Fibroblast of gingiva (primary cell): Measurements from ENCODE around the gene MAGEB5.
"Not testable (repeated sequence)": the region's sequence is repeated elsewhere in the genome, so short reads cannot be mapped to it uniquely, and the experiment has no call there.

Experiments used
- DNase-seq: peaks from one replicate; pipeline ENCODE4 v3.0.0-alpha.2; 2011; ENCODE audit warnings: low read depth

MAGEB5 gene, protein sequence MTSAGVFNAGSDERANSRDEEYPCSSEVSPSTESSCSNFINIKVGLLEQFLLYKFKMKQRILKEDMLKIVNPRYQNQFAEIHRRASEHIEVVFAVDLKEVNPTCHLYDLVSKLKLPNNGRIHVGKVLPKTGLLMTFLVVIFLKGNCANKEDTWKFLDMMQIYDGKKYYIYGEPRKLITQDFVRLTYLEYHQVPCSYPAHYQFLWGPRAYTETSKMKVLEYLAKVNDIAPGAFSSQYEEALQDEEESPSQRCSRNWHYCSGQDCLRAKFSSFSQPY

DNA sequence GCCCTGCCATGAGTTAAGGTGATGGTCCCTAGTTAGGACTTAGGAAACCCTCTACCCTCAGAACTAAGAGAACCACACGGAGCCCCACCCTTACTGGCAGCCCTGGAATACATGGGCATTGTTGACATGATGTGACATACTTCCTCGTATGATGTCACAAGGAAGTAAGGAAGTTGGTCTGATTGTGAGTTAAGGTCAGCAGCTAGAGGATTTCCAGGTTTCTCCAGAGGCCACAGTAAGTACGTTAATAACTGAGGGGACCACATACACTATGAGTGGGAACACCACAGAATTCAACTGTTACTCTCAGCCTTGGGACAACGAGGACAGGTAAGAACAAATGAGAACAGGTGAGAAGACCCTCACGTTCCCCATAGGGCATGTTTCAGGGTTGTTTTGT is at the start of gene MAGEB5:
TSS of gene MAGEB5 (plus strand) at position 301 of the 400 bp plus-strand sequence. CDS start 1,133 bp downstream, outside the sequence.
- no peak for DNase-seq

DNA sequence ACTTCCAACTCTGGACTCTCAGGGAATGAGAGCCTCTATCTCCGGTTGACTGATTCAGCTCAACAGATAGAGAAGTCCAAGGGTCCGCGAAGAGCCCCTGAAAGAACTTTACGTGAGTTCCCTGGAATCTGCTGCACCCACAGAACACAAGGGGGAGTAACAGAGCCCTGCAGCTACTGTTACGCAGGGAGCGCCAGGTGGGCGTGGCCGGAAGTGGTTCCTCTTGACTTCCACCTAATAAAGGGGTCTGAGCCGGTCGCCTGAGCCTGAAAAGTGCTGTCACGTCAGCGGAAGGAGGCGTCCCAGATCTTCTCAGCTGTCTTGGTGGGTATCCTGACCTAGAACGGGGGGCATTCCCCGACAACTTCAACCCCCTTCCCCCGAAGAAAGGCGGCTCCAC is 23.8 kb upstream of the MAGEB5 start, which contains the start of gene MAGEB6:
TSS of gene MAGEB6 (plus strand) at position 237 of the 400 bp plus-strand sequence. CDS start 1,407 bp downstream, outside the sequence.
- no peak for DNase-seq

DNA sequence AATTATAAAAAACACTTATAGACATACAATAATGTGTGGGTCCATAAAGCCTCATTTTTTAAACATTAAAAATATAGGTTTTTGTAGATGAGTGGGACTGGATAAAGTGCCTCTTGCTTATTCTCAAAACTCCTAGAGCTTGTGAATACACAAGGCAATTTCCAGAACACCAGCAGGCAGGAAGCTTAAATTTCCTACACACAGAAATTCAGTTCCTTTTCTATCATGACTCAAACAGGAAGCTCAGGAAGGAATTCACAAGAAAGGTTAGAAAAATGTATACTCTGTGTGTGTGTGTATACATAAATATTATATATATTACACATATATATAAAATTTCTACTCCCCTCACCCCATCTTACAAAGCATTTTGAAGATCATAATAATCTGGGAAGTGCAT is 12.4 kb upstream of the MAGEB5 start:
- no peak for DNase-seq

DNA sequence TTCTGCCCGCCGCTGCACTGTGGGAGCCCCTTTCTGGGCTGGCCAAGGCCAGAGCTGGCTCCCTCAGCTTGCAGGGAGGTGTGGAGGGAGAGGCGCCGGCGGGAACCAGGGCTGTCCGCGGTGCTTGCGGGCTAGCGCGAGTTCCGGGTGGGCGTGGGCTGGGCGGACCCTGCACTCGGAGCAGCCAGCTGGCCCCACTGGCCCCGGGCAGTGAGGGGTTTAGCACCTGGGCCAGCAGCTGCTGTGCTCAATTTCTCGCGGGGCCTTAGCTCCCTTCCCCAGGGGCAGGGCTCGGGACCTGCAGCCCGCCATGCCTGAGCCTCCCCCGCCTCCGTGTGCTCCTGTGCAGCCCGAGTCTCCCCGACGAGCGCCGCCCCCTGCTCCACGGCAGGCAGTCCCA is 11.3 kb upstream of the MAGEB5 start:
- not testable (repeated sequence) for DNase-seq

DNA sequence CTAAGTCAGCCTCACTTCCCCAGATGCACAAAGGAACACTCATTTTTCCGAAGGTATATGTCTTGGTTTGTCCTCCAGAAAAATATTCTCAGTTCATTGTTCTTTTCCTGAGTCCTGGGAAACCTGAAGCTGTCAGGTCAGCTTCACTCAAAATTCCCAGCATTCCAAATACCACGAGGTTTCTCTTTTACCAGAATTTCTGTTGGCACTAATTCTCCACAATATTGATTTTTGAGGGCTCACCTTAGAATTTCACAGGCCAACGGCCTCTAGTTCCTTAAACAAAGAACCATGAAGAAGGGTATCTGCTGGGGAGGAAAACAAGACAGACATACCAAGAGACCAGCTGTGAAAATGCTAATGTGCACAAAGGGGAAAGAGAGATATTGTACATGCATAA is 8.0 kb upstream of the MAGEB5 start:
- no peak for DNase-seq

DNA sequence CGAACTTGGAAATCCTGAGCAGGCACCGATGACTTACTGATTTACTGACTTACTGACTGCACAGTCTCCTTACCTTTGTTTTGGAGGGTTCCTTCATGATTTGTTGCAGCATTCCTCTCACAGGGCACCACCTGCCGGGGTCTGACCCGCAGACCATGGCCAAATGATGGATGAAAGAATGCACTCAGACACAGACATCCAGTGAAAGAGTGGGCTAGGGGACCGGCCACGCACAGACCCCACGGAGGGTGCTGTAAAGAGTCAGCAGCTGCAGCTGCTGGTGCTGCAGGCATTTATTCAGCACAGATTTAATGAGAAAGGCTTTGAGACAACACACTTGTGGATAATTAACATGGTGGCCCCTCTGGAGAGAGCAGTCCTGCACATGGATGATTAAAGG is 3.4 kb downstream of the MAGEB5 start:
- DNase-seq = no peak

DNA sequence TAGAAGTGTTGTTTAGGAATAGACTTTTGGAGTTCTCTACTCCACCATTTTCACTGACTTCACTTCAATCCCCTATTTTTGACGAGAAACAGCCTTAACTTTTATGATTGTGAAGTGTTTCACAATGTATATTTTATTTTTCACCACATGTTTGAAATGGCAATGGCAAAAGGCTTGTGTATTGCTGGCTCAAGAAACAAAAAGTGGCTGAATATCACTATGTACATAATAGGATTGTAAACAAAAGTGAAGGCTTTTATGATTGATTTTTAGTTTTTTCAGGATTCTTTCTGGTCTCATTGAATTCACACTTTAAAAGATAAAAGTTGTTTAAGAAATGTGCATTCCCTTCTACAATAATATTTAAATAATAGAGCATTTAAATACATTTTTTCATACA is 18.2 kb downstream of the MAGEB5 start:
- DNase-seq = no peak

DNA sequence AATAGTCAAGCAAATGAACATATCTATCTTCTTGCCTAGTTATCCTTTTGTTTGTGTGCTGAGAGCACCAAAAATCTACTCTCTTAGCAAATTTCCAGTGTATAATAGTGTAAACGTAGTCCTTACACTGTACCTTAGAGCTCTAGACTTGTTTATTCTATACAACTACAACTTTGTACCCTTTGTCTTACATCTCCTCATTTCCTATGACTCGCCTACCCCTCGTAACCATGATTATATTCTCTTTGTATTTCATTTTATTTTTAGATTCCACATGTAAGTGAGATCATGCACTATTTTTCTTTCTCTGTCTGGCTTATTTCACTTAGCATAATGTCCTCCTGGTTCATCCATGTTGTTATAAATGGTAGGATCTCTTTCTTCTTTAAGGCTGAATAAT is 37.6 kb downstream of the MAGEB5 start:
- DNase-seq = no peak

DNA sequence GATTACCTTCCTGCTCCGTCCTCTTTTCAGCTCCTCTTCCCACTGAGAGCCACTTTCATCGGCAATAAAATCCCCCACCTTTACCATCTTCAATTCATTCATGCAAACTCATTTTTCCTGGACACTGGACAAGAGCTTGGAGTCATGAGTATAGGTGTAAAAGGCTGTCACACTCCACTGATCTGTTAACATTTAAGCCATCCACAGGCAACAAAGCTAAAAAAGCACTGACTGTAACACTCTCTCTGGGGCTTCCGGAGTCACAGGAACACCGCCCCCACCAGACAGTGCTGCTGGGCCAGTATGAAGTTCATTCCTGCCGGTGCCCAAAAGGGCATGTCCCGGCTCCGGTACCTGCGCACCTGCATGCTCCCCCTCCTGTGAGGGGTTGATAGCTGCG is 38.5 kb downstream of the MAGEB5 start:
- no peak for DNase-seq

DNA sequence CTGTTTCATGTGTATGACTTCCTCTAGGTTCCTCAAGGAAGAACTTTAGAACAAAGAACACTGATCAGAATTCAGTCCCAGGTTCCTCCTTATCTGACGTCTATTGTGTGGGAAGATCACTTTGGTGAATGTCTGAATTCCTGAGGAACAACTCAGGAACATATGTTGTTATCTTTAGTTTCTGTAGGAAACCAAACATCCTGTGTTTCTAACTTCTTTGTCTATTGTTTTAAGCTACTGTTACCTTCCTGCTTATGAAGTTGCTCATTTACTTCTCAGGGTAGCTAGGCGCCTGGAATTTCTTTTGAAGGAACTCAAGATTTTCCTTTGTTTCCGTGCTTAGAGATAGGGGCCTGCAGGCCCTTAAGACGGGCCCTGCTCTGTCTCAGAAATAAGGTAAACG is 46.2 kb downstream of the MAGEB5 start:
- peak; percentile 1 for DNase-seq
